Measurements from ENCODE around the gene ZNF597. TPM values are rescaled to one million over a fixed set of nuclear protein-coding genes. Genes with fewer than 3 reads are reported as not detected.

ZNF597 gene
- total RNA-seq, 1 experiment from 2014 or later = 3.5 TPM

DNA sequence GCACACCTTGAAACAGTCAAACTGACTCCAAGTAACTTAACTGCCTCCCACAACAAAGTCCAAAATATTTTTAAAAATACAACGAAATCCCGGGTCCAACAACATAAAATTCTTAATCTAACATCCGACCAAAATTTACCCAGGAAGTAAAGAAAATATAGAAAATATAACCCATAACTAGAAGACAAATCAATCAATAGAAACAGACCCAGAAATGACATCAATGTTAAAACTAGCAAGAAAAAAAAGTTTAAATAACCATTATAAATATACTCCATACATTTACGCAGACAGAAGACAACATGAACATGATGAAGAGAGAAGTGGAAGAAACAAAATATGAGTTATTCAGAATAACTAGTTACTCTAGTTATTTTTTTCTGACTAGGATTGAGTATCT lies 3.7 kb downstream of the ZNF597 start:
- peaks cover 2% of the 10 kb centered on the region; the same call in 1 of the 2 replicates for H3K79me2 ChIP-seq (ENCODE audit: insufficient read depth, low read length)

More for the DNA sequence above, 3.7 kb downstream of the ZNF597 start:
- Histone ChIP-seq H3K9ac (ENCODE audit: extremely low read depth, insufficient read length, low read length) (no peak overlapping the region), H4K91ac (ENCODE audit: insufficient read length, low read depth, low read length) (no peak overlapping the region), H3K4me1 (ENCODE audit: insufficient read depth, low read length) (no peaks in the 10 kb centered on the region), H2BK120ac (ENCODE audit: low read depth, low read length, poor library complexity, severe bottlenecking) (no peak overlapping the region), H3K14ac (ENCODE audit: insufficient read depth, low read length) (no peak overlapping the region), H3K18ac (ENCODE audit: insufficient read length, low read depth, low read length) (no peak overlapping the region), H3K23ac (ENCODE audit: insufficient read length, low read depth, low read length) (no peak overlapping the region), H4K20me1 (ENCODE audit: control insufficient read depth, insufficient read depth, insufficient read length) (no peaks in the 10 kb centered on the region), H2BK12ac (ENCODE audit: insufficient read length, low read depth, low read length) (no peak overlapping the region), H3K23me2 (ENCODE audit: insufficient read length, low read depth, low read length, poor library complexity, severe bottlenecking) (no peaks in the 10 kb centered on the region), H4K5ac (ENCODE audit: insufficient read length, low read depth, low read length) (no peak overlapping the region), H3K9me3 (ENCODE audit: control insufficient read depth, low read depth, low read length) (no peaks in the 10 kb centered on the region), H2BK5ac (ENCODE audit: insufficient read length, low read length) (no peak overlapping the region), H3K4me2 (ENCODE audit: insufficient read depth, insufficient read length, low read length) (no peak overlapping the region), H3K79me1 (ENCODE audit: insufficient read depth, low read depth, low read length, poor library complexity, severe bottlenecking) (no peaks in the 10 kb centered on the region), H2BK20ac (ENCODE audit: low read depth, low read length, poor library complexity, severe bottlenecking) (no peak overlapping the region), H3K56ac (ENCODE audit: insufficient read length, low read depth, low read length) (no peak overlapping the region), H3K27ac (ENCODE audit: insufficient read length, low read depth, low read length) (no peak overlapping the region), H2AFZ (ENCODE audit: low read length) (no peak overlapping the region), H2AK5ac (ENCODE audit: insufficient read length, low read length) (no peak overlapping the region), H3T11ph (ENCODE audit: low read length) (no peak overlapping the region), H3K4ac (ENCODE audit: low read depth, low read length) (no peak overlapping the region), H2BK15ac (ENCODE audit: low read depth, low read length) (no peak overlapping the region), H4K8ac (replicated peaks; ENCODE audit: insufficient read length, low read depth, low read length) (no peak overlapping the region), H3K27me3 (ENCODE audit: insufficient read depth, low read length) (no peaks in the 10 kb centered on the region)
- Mint-ChIP-seq H3K4me3 (no peak overlapping the region), H3K9me3 (peaks cover 34 to 38% of the 10 kb centered on the region in 2 experiments), H3K27me3 (ENCODE audit: low read depth) (peaks cover 4% of the 10 kb centered on the region), H3K36me3 (ENCODE audit: insufficient read depth in 1 of 3, low read depth in 3 of 3) (peaks cover 25 to 27% (median 26%) of the 10 kb centered on the region in 3 experiments), H3K27ac (no peak overlapping the region), H3K4me1 (peaks cover 3 to 4% of the 10 kb centered on the region in 2 experiments; a peak in 1 of 4 replicates)
- DNase-seq = no peak
- 100% methylated on average over 3 of the region's 4 CpGs for WGBS (ENCODE audit: extremely low coverage, insufficient read length, low lambda C conversion rate)
- TF ChIP-seq, protein P1, sequence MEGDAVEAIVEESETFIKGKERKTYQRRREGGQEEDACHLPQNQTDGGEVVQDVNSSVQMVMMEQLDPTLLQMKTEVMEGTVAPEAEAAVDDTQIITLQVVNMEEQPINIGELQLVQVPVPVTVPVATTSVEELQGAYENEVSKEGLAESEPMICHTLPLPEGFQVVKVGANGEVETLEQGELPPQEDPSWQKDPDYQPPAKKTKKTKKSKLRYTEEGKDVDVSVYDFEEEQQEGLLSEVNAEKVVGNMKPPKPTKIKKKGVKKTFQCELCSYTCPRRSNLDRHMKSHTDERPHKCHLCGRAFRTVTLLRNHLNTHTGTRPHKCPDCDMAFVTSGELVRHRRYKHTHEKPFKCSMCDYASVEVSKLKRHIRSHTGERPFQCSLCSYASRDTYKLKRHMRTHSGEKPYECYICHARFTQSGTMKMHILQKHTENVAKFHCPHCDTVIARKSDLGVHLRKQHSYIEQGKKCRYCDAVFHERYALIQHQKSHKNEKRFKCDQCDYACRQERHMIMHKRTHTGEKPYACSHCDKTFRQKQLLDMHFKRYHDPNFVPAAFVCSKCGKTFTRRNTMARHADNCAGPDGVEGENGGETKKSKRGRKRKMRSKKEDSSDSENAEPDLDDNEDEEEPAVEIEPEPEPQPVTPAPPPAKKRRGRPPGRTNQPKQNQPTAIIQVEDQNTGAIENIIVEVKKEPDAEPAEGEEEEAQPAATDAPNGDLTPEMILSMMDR (conservative IDR thresholded peaks at IDR 0.05) = no peak

Measured in H9 (cell line).